Liver (tissue), 3 donors: Measurements from ENCODE around the gene INPP5B.

Experiments used
- JUND ChIP-seq, 2 donors: IDR thresholded peaks; 2 replicates each; pipeline ENCODE4 v1.6.1; 2016; ENCODE audit warnings: antibody characterized with exemption in 2 of 2
- RAD21 ChIP-seq, 2 donors: IDR thresholded peaks; 2 replicates each; pipeline ENCODE4 v1.6.1; 2016; ENCODE audit warnings: antibody characterized with exemption in 2 of 2, mild to moderate bottlenecking in 2 of 2
- RXRA ChIP-seq, 2 donors: IDR thresholded peaks; 2 replicates each; pipeline ENCODE4 v1.6.1; 2017 to 2018; ENCODE audit warnings: antibody characterized with exemption in 2 of 2, mild to moderate bottlenecking in 1 of 2
- SP1 ChIP-seq: IDR thresholded peaks from 2 replicates; pipeline ENCODE4 v1.6.1; 2018; ENCODE audit warnings: antibody characterized with exemption, mild to moderate bottlenecking
- TAF1 ChIP-seq: conservative IDR thresholded peaks from 2 replicates; pipeline ENCODE4 v1.6.1; 2016; ENCODE audit warnings: antibody characterized with exemption, mild to moderate bottlenecking
- YY1 ChIP-seq: IDR thresholded peaks from 2 replicates; pipeline ENCODE4 v1.6.1; 2016; ENCODE audit warnings: antibody characterized with exemption, mild to moderate bottlenecking
- TF ChIP-seq, protein P1 (sequence below): fragments of 150-350 bp; IDR thresholded peaks from 2 replicates; pipeline ENCODE4 v1.5.1; 2017; ENCODE audit warnings: improper control_type of control experiment, low read depth, low read length; ENCODE audit not compliant: missing input control
- TF ChIP-seq, protein P2 (sequence below): IDR thresholded peaks from 2 replicates; pipeline ENCODE4 v1.6.1; 2016; ENCODE audit warnings: antibody characterized with exemption
- TF ChIP-seq, protein P3 (sequence below): IDR thresholded peaks from 2 replicates; pipeline ENCODE4 v1.6.1; 2016; ENCODE audit warnings: antibody characterized with exemption
- TF ChIP-seq, protein P4 (sequence below): IDR thresholded peaks from 2 replicates; pipeline ENCODE4 v1.6.1; 2016; ENCODE audit warnings: antibody characterized with exemption
- donor health status: healthy.
- donor health status: healthy.

DNA sequence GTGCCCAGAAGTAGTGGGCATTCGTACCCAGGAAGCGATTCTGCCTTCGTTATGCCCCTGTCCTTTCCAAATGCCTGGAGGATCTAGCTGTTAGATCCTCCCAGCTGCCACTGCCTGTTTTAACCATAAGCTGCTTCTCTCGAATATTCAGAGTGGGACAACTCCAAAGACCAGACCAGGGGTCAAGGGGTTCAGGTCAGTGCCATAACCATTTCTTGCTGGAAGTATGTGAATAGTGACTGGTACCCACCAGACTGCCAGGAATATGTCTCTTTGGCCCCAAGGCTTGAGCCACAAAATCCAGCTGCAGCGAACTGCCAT lies 86.5 kb downstream of the INPP5B start:
- TF ChIP-seq, protein P1, sequence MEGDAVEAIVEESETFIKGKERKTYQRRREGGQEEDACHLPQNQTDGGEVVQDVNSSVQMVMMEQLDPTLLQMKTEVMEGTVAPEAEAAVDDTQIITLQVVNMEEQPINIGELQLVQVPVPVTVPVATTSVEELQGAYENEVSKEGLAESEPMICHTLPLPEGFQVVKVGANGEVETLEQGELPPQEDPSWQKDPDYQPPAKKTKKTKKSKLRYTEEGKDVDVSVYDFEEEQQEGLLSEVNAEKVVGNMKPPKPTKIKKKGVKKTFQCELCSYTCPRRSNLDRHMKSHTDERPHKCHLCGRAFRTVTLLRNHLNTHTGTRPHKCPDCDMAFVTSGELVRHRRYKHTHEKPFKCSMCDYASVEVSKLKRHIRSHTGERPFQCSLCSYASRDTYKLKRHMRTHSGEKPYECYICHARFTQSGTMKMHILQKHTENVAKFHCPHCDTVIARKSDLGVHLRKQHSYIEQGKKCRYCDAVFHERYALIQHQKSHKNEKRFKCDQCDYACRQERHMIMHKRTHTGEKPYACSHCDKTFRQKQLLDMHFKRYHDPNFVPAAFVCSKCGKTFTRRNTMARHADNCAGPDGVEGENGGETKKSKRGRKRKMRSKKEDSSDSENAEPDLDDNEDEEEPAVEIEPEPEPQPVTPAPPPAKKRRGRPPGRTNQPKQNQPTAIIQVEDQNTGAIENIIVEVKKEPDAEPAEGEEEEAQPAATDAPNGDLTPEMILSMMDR, result no peak
- TF ChIP-seq TAF1, result no peak
- no peak for TF ChIP-seq YY1
- TF ChIP-seq, protein P2, sequence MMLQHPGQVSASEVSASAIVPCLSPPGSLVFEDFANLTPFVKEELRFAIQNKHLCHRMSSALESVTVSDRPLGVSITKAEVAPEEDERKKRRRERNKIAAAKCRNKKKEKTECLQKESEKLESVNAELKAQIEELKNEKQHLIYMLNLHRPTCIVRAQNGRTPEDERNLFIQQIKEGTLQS, result no peak
- TF ChIP-seq, protein P3, sequence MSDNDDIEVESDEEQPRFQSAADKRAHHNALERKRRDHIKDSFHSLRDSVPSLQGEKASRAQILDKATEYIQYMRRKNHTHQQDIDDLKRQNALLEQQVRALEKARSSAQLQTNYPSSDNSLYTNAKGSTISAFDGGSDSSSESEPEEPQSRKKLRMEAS, result no peak
- TF ChIP-seq RAD21 (IDR thresholded peaks at IDR 0.05), result no peak
- no peak for TF ChIP-seq JUND (IDR thresholded peaks at IDR 0.05)
- no peak for TF ChIP-seq SP1
- no peak for TF ChIP-seq RXRA (IDR thresholded peaks at IDR 0.05)
- TF ChIP-seq, protein P4, sequence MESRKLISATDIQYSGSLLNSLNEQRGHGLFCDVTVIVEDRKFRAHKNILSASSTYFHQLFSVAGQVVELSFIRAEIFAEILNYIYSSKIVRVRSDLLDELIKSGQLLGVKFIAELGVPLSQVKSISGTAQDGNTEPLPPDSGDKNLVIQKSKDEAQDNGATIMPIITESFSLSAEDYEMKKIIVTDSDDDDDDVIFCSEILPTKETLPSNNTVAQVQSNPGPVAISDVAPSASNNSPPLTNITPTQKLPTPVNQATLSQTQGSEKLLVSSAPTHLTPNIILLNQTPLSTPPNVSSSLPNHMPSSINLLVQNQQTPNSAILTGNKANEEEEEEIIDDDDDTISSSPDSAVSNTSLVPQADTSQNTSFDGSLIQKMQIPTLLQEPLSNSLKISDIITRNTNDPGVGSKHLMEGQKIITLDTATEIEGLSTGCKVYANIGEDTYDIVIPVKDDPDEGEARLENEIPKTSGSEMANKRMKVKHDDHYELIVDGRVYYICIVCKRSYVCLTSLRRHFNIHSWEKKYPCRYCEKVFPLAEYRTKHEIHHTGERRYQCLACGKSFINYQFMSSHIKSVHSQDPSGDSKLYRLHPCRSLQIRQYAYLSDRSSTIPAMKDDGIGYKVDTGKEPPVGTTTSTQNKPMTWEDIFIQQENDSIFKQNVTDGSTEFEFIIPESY, result no peak
